HK-2 (cell line): ENCODE data around the gene VWC2.

ENCODE experiments used
- DNase-seq: peaks from one replicate; pipeline ENCODE4 v3.0.0-alpha.2; 2018; ENCODE audit not compliant: unreplicated experiment

Gene VWC2

DNA sequence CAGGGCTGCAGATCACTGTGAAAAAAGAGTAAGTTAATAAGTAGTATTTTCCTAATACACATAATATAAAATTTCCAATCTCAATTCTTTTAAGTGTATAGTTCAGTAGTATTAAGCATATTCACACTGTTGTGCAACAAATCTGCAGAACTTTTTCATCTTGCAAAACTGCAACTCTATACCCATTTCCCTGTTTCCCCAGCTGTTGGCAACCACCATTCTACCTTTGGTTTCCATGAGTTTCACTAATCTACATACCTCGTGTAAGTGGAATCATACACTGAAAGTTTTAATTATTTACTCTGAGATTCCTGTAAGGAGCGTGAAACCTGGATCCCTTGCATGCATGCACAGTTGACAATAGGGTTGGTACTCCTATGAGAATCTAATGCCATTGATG lies 164.2 kb downstream of the VWC2 start:
- DNase-seq = no peak
